T-helper 22 cell (primary cell): ENCODE data around the gene MAP2K3.
"Not testable (repeated sequence)": the region's sequence is repeated elsewhere in the genome, so short reads cannot be mapped to it uniquely, and the experiment has no call there.

Experiments used
- DNase-seq: peaks from one replicate; pipeline ENCODE4 v3.0.0-alpha.2; 2020; ENCODE audit warnings: low read depth

MAP2K3 gene

DNA sequence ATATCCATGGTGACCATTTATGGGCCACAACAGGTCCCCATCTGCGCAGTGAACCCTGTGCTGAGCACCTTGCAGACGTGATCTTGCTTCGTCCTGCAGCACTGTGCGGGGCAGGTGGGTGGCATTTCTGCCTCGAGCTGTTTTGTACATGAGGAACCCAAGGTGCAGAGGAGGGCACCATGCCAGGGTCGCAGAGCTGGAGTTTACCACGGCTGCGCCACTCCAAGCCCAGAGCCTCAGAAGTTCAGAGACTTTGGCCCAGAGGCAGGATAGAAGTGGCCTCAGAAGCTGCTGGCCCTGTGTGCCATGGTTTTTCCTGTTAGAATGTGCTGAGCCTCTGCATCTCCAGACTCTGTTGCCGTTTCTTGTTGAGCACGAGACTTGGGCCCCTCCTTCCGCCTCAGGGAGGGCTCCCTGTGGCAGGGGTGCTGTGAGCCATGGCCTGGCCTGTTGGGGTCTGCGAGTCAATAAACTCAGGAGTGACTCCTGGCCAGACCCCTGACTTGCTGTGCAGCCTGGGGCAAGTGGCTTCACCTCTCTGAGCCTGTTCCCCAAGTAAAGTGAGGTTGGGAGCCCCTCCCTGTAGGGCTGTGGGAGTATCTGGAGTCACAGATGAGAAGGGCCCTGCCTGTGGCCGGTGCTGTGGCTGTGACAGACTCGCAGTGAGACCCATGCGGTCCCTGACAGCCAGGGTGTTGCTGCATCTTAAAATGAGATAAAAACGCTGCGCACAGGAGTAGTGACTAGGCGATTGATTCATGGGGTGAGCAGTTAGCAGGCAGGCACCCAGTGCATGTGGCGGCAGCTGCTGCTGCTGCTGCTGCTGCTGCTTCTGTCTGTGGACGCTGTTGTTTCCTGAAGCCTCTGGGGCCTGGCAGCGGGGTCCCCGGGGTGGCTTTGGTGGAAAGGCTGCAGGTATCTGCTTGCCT is 11.8 kb downstream of the MAP2K3 start:
- no peak for DNase-seq

GRCh38 chr17:21297026-21297520 is 12.6 kb downstream of the MAP2K3 start:
- DNase-seq, result no peak

DNA sequence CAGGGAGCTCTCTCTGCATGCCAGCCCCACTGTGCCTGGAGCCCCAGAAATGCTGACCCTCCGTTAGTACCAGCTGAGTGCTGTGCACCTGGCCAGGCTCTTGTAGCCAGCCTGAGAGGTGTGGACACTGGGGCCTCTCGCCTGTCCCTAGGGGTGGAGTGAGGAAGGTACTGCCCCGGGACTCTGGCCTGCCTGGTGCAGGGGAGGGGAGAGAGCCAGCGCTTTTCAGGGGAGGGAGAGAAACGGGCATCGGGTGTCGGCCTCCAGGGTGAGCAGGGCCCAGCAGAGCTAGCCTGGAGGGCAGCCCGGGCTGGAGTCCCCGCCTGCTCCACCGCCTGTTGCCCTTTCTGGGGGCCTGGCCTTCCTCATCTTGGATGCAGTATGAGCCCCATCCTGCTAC is 13.1 kb downstream of the MAP2K3 start:
- no peak for DNase-seq

- DNase-seq, result no peak
Observed at GRCh38 chr17:21298056-21298982, 13.8 kb downstream of the MAP2K3 start.

DNA sequence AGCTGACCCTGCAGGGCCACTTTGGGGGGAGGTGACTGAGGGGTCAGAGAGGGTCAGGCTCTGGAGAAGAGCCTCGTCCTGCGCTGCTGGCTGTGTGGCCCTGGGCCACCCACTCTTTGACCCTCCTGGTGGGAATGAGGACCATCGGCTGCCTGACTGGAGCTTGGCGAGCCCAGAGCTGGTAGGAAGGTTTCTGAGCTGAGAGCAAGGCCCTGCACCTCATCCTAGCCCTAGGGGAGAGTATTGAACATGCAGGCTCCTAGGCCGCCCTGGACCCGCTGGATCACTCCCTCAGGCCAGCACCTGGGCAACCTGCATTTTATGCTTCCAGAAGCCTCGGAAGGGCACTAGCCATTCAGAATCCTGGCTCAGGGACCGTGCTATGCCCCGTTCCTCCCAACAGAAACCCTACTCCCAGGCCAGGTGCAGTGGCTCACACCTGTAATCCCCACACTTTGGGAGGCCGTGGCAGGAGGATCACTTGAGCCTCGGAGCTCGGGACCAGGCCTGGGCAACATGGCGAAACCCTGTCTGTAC is 14.5 kb downstream of the MAP2K3 start:
- no peak for DNase-seq

- DNase-seq, result no peak
Observed at GRCh38 chr17:21299981-21300600, 15.6 kb downstream of the MAP2K3 start.

- DNase-seq, result no peak
Observed at GRCh38 chr17:21300601-21301571, 16.4 kb downstream of the MAP2K3 start.

GRCh38 chr17:21301593-21302550 is 17.4 kb downstream of the MAP2K3 start:
- no peak for DNase-seq

GRCh38 chr17:21302711-21303425 is 18.4 kb downstream of the MAP2K3 start:
- no peak for DNase-seq

DNA sequence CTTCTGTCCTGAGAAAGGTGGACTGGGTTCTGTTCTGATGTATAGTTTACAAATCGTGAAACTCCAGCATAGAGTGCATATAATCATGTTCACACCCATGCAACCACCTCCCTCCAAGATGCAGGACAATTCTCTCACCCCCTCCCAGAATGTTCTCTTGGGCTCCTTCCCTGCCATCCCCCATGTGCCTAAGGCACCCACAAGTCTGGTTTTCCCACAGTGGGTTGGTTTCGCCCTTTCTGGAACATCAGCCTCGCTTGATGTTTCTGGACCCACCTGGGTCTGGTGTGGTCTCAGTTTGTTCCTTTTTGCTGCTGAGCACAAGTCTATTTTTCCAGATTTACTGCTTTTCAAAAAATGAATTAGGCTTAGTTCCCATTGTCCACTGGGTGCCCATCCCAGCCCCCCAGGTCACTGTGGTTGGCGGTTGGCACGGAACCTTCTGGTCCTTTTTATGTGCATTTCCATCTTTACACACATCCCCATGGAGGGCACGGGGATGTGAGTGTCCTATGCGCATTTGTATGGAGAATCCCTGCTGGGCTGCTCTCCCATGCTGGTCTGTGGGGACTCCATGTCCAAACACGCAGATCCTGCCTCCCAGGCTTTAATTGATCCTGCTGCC is 19.0 kb downstream of the MAP2K3 start:
- DNase-seq, result no peak

DNA sequence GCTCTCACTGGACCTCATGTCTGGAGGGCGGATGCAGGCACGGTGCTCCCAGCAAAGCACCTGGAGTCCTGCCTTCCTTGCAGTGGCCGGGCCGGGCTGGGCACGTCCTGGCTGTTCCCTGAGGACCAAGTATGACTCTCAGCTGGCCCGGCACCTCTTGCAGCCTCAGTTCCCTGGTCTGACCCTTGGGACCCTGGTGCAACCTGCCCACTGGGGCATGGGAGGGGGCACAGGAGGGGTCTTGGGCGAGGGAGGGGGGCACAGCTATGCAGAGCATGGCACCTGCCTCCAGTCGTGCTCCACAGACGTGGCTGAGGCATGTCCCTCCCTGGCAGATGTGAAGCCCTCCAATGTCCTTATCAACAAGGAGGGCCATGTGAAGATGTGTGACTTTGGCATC is 19.6 kb downstream of the MAP2K3 start:
- no peak for DNase-seq

DNA sequence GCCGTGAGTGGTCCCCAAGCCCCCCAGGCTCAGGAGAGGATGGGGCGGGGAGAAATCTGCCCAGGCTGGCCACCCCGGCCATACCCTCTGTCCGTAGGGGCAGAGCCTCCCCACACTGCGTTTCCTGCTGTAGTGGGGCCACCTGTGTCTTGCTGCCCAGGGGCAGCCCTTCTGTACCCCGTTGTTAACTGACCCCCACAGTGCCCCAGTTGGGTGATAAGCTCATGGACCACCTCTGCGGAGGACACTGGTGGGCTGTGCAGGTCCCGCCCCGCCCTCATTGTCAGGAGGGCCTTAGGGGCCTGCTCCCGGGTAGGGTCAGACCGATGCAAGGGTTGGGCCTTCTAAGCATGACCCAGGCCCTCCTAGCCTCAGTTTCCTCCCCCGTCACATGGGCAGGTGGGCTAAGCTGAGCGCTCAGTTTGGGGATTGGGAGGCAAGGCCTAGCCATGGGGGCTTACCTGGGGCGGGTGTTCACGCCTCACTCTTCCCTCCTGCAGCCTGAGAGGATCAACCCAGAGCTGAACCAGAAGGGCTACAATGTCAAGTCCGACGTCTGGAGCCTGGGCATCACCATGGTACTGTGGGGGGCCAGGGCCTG is 20.1 kb downstream of the MAP2K3 start:
- DNase-seq, result not testable (repeated sequence)

GRCh38 chr17:21305431-21306180 is 21.1 kb downstream of the MAP2K3 start:
- not testable (repeated sequence) for DNase-seq

GRCh38 chr17:21306611-21307272 is 22.2 kb downstream of the MAP2K3 start:
- DNase-seq, result not testable (repeated sequence)

- not testable (repeated sequence) for DNase-seq
Observed at GRCh38 chr17:21307273-21307625, 22.7 kb downstream of the MAP2K3 start.

GRCh38 chr17:21308931-21309381 is 24.4 kb downstream of the MAP2K3 start:
- not testable (repeated sequence) for DNase-seq
